Bronchial smooth muscle cell (primary cell): ENCODE data around the gene ARMCX4. TPM values are rescaled to one million over a fixed set of nuclear protein-coding genes. Genes with fewer than 3 reads are reported as not detected.

ENCODE experiments used
- total RNA-seq: library from RNA; depleted of rRNA; stranded (reverse); fragments of >200 nt; gene quantifications from 2 replicates; pipeline ENCODE4 v1.2.1, GENCODE V29; 2014

The ARMCX4 gene
- total RNA-seq = 5.7 and 5.8 TPM in 2 replicates

DNA sequence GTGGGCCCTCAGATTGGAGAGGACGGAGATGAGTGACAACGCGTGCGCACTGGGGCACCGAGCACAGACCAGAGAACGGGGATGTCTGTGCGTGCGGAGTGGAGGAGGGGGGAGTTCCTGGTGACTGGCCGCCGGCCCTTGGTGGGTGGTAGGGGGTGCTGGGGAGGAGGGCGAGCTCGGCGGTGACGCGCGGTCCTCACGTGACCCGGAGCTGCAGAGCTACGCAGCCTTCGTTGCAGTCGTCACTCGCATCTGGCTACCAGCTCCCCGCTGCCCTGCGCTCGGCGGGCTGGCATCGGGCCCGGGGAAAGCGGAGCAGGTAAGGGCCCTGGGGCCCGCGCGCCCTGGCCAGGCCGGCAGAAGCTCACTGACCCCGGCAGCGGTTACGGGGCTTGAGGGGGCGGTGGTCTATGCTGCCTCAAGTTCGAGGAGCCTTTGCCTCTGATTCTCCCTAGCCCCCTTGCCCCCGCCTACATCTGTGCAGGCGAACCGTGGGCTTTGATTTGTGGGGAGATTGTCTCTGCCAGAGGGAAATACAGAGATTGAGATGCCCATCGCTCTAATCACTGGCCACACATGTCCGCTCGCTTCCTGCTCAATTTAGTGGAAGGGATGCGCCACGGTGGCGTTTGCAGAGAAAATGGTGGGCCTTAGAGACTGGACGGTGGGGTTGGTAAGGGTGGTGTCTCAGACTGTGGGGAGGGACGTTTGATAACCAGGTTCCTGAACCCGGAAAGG is at the start of gene ARMCX4:
TSS of gene ARMCX4 (plus strand) at position 245 of the 738 bp plus-strand sequence. CDS start 3,134 bp downstream, outside the sequence.

Other genes starting within 250 kb of the ARMCX4 start
- gene TAF7L, start 194.1 kb upstream of the ARMCX4 start, total RNA-seq = 0.69 and 0.95 TPM in 2 replicates
- gene TIMM8A, start 136.7 kb upstream of the ARMCX4 start, total RNA-seq = 1.5 and 2.0 TPM in 2 replicates
- gene BTK, start 99.3 kb upstream of the ARMCX4 start, total RNA-seq = not detected in 2 replicates
- 470 and 648 TPM in 2 replicates for gene RPL36A, start 94.4 kb upstream of the ARMCX4 start, total RNA-seq
- gene GLA, start 77.5 kb upstream of the ARMCX4 start, total RNA-seq = 23.3 and 24.7 TPM in 2 replicates
- 101 and 118 TPM in 2 replicates for gene HNRNPH2, start 77.2 kb upstream of the ARMCX4 start, total RNA-seq
- gene ARMCX1, start 65.1 kb downstream of the ARMCX4 start, total RNA-seq = 103 and 114 TPM in 2 replicates
- 23.4 and 42.4 TPM in 2 replicates for gene ARMCX6, start 132.5 kb downstream of the ARMCX4 start, total RNA-seq
- gene ARMCX3, start 137.7 kb downstream of the ARMCX4 start, total RNA-seq = 107 and 112 TPM in 2 replicates
- gene ARMCX2, start 174.4 kb downstream of the ARMCX4 start, total RNA-seq = 86.1 and 116 TPM in 2 replicates